GM19193 (cell line): ENCODE data around the gene JARID2.

Source experiments
- POLR2A ChIP-seq: IDR thresholded peaks from 4 replicates; pipeline ENCODE4 v1.6.1; 2011; ENCODE audit not compliant: insufficient read depth, insufficient read length; ENCODE audit errors: extremely low read depth

JARID2 gene

DNA sequence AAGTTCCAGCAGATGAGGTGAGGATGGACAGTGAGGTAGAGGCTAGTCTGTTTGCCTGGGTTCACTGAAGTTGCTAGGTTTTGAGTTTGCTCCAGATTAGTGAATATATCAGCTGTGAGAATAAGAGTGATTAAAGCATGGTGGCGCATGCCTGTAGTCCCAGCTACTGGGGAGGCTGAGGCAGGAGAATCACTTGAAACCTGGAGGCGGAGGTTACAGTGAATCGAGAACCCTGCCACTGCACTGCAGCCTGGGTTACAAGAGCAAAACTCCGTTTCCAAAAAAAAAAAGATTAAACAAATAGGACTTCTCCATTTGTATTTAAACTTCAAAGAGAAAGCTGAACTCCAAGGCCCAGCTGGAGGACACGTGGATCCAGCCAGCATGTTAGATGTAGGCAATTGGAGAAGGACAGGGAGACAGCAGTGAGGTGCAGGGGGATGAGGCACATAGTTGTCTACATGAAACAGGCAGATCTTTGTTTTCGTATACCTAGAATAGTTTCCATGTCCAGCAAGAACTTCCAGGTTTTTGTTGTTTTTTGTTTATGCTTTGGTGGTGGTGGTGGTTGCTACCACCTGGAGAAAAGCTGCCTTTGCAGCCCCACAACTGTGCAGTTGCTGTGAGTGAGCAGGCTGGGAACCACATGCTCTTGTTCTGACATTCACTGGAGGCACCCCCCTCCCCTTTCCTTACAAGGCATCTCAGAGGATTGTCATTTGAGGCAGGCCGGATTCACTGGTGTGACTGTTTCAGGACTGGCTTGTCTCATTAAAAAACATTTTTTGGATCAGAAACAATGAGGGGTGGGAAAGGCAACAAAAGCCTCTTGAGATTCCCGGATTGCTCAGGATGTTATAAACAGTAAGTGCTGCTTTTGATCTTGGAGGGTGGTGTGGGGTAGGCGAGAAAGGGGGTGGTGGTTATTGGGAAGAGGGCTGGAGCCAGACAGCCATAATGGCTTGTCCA, 72.3 kb downstream of the JARID2 start:
- TF ChIP-seq POLR2A: no peak

DNA sequence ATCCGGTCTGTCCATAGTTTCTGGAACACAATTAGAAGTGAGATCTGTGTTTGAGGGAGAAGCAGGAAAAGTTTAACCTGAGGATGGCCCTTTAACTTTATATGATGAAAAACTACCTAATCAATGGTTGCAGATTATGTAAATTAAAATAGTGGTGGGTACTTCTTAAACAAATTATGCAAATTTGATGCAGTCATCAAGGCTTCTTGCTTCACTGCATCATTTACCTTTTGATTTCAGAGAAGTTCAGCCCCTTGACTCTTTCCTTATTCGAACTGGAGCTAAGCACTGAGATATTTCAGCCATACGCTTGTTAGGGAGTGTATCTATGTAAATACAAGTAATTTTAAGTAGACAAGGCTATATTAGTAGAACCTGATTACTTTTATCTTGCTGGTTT, 73.8 kb downstream of the JARID2 start:
- TF ChIP-seq POLR2A: no peak

DNA sequence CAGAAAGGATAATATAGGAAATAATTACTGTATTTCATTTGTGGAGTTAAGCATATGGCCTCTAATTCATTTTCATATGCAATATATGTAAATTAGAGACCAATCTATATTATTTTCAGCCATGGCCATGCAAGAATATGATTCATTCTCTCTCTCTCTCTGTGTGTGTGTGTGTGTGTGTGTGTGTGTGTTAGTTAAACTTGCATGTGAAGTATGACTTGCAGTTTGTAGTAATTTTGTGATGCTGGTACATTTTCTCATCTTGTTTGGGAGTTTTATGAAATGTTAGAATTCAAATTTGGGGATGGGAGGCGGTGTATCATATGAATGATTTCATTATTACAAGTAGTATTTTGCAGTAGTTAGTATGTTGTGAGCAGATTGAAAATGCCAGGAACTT, 74.8 kb downstream of the JARID2 start:
- TF ChIP-seq POLR2A: no peak

DNA sequence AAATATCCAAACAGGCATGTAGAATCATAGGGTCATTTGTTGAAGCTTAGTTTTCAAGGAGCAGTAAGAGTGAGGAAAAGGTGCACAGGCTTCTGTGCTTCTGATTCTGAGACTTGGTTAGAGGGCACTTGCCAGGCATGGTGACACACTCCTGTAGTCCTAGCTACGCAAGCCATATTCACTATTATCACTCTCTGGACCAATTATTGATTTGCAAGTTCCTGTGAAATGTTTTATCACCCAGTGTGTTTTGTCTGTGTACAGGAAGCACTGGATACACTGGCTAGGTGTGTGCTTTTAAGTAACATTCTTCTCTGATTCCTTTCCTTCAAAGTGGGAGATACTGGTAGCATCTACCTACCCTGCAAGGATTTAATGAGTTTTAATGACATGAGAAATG, 76.3 kb downstream of the JARID2 start:
- no peak for TF ChIP-seq POLR2A

DNA sequence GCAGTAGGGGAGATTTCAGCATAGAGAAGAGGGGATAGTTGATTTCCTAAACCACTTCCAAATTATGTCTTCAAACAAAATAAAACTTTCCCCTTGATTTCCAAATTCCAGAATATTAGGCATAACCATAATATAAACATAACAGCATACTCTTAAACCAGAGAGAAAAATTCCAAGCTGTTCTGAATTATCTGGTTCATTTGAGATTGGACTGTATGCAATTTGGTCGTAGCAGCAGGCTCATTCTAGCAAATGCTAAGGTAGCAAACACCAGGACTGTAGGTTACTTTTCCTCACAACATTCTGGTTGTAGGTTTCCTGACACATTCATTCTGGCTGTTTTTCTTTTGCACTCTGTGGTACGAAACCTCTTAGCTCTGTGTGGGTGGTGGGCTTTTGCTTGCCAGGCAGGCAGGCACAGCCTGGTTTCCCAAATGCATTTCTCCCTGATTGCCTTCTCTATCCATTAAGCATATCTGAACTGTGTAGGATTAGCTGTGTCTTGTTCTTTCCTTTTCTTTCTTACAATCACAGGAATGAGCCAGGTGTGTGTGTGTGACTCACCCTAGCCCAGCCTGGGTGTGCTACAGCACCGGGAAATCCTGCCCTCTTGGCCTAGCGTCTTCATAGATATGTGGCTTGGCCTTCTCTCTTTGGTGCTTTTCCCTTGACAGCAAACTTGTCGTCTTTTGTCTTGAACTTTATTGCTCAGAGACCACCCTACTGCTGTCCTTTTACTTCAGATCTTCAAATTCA, 77.1 kb downstream of the JARID2 start:
- no peak for TF ChIP-seq POLR2A

DNA sequence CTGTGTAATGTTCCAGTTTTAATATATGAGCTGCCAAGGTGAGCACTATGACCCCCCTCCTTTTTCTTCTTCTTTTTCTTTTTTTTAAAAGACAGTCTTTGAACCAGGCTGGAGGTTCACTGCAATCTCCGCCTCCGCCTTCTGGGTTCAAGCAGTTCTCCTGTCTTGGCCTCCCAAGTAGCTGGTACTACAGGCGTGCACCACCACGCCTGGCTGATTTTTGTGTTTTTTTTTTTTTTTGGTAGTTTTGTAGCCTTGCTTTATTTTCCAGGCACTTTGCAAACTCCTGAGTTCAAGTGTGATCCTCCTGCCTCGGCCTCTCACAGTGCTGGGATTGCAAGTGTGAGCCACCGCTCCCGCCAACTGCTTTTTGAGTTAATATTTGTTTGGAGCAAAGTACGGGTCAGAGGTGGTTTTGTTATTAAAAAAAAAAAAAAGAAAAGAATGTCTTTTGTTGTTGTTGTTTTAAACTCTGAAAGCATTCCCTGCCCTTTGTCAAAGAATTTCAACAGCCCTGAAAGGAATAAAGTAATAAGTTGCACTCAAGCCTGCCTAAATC, 78.6 kb downstream of the JARID2 start:
- no peak for TF ChIP-seq POLR2A

DNA sequence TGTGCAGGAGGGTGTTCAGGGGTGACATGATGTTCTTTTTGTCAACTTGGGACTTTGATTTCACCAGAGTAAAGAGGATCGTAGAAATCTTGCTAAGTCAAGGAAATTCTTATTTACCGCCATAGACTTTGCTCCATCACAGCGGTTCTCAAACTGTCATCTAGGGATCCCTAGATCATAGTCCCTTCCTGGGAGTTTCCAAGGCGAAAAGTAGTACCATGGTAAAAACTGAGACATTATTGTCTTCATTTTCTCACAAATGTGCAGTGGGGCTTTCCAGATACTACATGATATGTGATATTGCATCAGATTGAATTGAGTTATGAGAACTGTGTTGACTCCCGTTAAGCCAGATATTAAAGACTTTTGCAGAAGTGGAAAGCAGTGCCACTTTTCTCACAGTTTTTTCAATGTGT, 79.7 kb downstream of the JARID2 start:
- no peak for TF ChIP-seq POLR2A

DNA sequence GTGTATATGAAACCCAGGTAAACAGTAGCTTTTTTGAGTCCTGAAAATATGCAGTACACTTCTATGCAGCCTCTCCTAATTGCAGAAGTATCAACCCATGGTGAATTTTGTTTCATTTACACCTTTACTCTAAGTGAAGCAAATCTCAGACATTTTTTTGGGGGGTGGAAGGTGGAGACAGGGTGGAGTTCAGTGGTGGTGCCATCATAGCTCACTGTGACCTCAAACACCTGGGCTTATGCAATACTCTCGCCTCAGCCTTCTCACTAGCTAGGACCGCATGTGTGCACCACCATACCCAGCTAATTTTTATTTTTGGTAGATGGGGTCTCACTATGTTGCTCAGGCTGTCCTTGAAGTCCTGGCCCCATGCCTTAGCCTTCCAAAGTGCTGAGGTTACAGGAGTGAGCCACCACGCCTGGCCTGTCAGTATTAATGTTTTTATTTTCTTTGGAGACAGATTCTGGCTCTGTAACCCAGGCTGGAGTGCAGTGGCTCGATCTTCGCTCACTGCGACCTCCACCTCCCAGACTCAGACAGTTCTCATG, 80.3 kb downstream of the JARID2 start:
- TF ChIP-seq POLR2A: no peak

DNA sequence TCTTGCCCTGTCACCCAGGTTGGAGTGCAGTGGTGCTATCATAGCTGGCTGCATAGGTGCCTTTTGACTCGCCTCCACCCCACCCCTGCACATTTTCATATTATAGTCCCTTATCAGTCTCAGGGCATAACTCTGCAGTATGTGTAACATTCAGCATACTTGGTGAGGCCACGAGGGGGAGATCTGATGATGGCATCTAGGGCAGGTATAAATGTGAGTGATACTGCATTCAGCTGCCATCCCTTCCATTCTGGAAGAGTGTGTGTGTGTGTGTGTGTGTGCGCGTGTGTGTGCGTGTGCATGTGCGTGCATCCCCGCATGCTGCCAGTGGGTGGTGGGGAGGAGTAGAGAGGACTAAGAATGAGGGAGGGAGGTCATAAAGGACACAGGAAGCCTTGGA, 81.4 kb downstream of the JARID2 start:
- TF ChIP-seq POLR2A: no peak

DNA sequence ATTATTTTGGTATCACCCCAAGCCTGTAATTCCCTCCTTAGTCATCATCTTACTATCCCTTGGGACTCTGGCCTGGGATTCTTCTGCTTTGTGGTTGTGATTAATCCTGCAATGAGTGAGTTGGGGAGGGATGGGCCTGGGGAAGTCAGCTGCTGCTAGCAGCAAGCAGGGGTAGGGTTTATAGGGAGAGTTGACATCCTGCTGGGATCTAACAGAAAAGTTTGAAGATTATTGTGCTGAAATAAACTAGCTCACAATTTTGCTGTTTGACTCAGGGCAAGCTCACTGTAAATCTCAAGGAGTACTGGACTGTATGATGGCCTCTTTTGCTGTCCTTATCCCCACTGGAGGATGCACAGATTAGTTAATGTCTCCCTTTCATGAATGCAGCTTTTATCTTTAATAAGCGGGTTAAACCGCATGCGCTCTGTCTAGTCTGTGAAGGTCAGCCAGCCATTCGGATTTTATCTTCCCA, 83.4 kb downstream of the JARID2 start:
- no peak for TF ChIP-seq POLR2A

DNA sequence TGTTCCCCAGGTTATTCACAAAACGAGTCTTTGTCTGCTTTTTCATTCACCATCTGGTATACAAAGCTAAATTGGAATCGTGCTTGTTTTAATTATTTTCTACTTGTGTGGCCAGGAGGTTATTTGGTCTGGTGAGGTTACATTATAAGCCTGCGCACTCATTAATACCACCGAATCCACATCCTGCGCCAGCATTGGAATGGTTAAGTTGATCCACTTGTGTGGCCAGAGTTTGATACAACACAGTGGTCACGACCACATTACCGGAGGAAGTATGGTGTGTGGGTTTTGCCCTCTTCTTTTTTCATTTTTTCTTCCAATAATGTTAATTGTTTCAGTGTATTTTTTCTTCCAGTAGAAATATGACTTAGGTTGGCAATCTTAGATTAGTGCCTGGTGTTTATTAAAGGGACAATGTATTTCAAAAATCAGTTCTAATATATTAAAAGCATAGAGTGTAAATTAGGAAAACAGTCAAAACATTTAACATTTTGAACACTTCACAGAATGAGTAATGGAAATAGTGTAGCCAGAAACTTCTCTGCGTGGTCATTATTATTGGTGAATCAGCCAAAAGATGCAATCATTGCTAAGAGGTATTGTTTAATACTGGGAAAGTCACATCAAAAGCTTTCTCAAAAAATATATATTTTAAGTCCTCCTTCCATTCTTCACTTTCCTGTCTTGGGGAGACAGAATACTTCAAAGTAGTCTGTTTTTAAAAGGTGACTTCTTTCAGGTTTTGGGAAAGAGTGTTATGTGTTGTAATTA, 84.5 kb downstream of the JARID2 start:
- no peak for TF ChIP-seq POLR2A

DNA sequence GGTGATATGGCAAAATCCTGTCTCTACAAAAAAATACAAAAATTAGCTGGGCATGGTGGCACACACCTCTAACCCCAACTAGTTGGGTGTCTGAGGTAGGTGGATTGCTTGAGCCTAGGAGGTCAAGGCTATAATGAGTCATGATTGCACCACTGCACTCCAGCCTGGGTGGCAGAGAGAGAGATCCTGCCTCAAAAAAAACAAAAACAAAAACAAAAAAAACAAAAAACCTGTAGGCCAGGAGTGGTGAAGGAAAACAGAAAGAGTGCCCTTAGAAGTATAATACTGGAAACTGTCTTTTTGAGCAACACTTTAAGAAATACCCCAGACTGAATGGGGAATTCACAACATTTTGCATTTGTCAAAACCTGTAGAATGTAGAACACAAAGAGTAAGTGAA, 85.3 kb downstream of the JARID2 start:
- TF ChIP-seq POLR2A: no peak

DNA sequence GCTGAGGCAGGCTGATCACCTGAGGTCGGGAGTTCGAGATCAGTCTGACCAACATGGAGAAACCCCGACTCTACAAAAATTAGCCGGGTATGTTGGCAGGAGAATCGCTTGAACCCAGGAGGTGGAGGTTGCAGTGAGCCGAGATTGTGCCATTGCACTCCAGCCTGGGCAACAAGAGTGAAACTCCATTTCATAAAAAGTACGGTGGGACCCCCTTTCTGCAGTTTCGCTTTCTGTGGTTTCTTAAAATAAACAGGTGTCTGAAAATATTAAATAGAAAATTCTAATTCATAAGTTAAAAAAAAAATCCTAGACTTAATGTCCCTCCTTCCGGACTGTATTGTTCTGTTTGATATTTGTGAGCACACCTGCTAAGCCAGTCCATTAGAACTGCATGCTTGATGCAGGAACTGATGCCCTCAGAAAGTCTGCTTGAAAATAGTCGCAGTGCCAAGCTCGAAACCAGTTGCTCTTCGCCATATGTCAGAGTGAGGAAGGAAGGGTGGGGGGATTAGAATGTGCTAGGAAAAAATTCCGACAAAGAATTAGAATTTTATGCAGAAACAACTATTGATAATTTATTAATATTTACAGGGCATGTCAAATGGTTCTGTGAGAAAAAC, 85.9 kb downstream of the JARID2 start:
- no peak for TF ChIP-seq POLR2A

DNA sequence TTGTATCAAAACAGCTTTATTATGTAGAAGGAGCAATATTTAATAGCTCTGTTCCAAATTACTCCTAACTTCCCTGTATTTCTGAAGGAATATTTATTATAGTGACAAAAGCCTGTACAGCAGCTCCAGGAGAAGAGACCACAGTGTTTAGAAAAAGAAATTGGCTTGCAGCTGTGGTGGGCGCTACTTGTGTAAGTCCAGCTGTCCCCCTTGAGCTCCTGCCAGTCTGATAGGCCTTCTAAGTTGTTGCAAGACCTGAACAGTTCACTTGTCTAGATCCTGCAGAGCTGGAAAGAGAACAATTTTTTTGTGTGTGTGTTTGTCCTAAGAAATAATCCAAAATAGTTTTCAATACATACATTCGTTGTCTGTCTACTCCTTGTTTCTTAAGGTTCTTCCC, 86.6 kb downstream of the JARID2 start:
- no peak for TF ChIP-seq POLR2A
